Calu3 (cell line): Measurements from ENCODE around the gene TTC1. TPM values are rescaled to one million over a fixed set of nuclear protein-coding genes. Genes with fewer than 3 reads are reported as not detected.

Experiments
- BruUV-seq: library from RNA; stranded (reverse); fragments of 400-500 nt; replicated peaks from 2 replicates; lab custom pipeline; 2021; lab: Mats Ljungman, UMichigan
- CTCF ChIA-PET: fragments of 300-600 bp; sonication (Branson Sonifier 250); formaldehyde crosslinking; loops from one replicate; lab custom pipeline; 2022; ENCODE audit warnings: antibody characterized with exemption; lab: Charles Lee
- DNase-seq: peaks from one replicate; pipeline ENCODE4 v3.0.0; 2022
- H3K27ac Mint-ChIP-seq: one replicate; pipeline ENCODE4 v1.8.0; 2022; ENCODE audit warnings: mixed read lengths; ENCODE audit not compliant: unreplicated experiment
- H3K27me3 Mint-ChIP-seq: one replicate; pipeline ENCODE4 v1.8.0; 2022; ENCODE audit warnings: mixed read lengths; ENCODE audit not compliant: unreplicated experiment
- H3K36me3 Mint-ChIP-seq: one replicate; pipeline ENCODE4 v1.8.0; 2022; ENCODE audit warnings: mild to moderate bottlenecking, moderate library complexity, mixed read lengths; ENCODE audit not compliant: insufficient read depth, unreplicated experiment
- H3K4me1 Mint-ChIP-seq: one replicate; pipeline ENCODE4 v1.8.0; 2022; ENCODE audit warnings: mild to moderate bottlenecking, low read depth, mixed read lengths; ENCODE audit not compliant: unreplicated experiment
- H3K4me3 Mint-ChIP-seq: one replicate; pipeline ENCODE4 v1.8.0; 2022; ENCODE audit warnings: mild to moderate bottlenecking, low read depth, moderate library complexity, mixed read lengths; ENCODE audit not compliant: unreplicated experiment
- H3K9me3 Mint-ChIP-seq: one replicate; pipeline ENCODE4 v1.8.0; 2022; ENCODE audit warnings: low read depth, mixed read lengths; ENCODE audit not compliant: unreplicated experiment
- CTCF ChIP-seq: fragments of 200-600 bp; IDR thresholded peaks from one replicate; pipeline ENCODE4 v1.8.0; 2022; ENCODE audit warnings: antibody characterized with exemption; ENCODE audit not compliant: unreplicated experiment
- intact Hi-C: fragments of 100-400 bp; cut with micrococcal nuclease; formaldehyde crosslinking; loops from one replicate; pipeline ENCODE4 v1.10.0; 2022; ENCODE audit not compliant: unreplicated experiment
- total RNA-seq: library from RNA; stranded (reverse); gene quantifications from 2 replicates; pipeline ENCODE4 v1.2.3, GENCODE V29; 2022

The TTC1 gene
- total RNA-seq, 1 experiment from 2014 or later, result 66.4 TPM

- DNase-seq, result no peak
- H3K27me3 Mint-ChIP-seq, result no peaks in the 10 kb centered on the region
- no peak overlapping the region for H3K27ac Mint-ChIP-seq
- intact Hi-C loops, result loop anchor here (5.0 kb wide), 2 partner anchors 74 to 114 kb away; no protein-coding TSS in a partner anchor
- no peaks in the 10 kb centered on the region for H3K36me3 Mint-ChIP-seq
- H3K9me3 Mint-ChIP-seq, result no peaks in the 10 kb centered on the region
- BruUV-seq, result no TSS peak
- TF ChIP-seq CTCF, result no peak
- CTCF ChIA-PET, result interaction anchor here (0.7 kb wide), 1 partner anchor 121 kb away, joined by 3 read pairs; no protein-coding TSS in a partner anchor
- H3K4me1 Mint-ChIP-seq, result peaks cover 14% of the 10 kb centered on the region
- H3K4me3 Mint-ChIP-seq, result no peak overlapping the region
Observed at GRCh38 chr5:160083501-160083900, 74.6 kb downstream of the TTC1 start.

- H3K27ac Mint-ChIP-seq, result no peak overlapping the region
- H3K4me1 Mint-ChIP-seq, result peaks cover 14% of the 10 kb centered on the region
- TF ChIP-seq CTCF, result no peak
- no peak overlapping the region for H3K4me3 Mint-ChIP-seq
- H3K9me3 Mint-ChIP-seq, result no peaks in the 10 kb centered on the region
- no peak for DNase-seq
- no peaks in the 10 kb centered on the region for H3K27me3 Mint-ChIP-seq
- H3K36me3 Mint-ChIP-seq, result no peaks in the 10 kb centered on the region
- BruUV-seq, result no TSS peak
- intact Hi-C loops, result loop anchor here (5.0 kb wide), 2 partner anchors 73 to 113 kb away; no protein-coding TSS in a partner anchor
- CTCF ChIA-PET, result no interaction called here
Observed at GRCh38 chr5:160084144-160084543, 75.2 kb downstream of the TTC1 start.

GRCh38 chr5:160087199-160087598, 78.3 kb downstream of the TTC1 start:
- CTCF ChIA-PET, result interaction anchor here (0.6 to 0.7 kb wide), 2 partner anchors 48 to 578 kb away, joined by 3 to 4 read pairs; no protein-coding TSS in a partner anchor
- H3K4me3 Mint-ChIP-seq, result no peak overlapping the region
- no peak for TF ChIP-seq CTCF
- no peaks in the 10 kb centered on the region for H3K36me3 Mint-ChIP-seq
- intact Hi-C loops, result no loop called here
- no peaks in the 10 kb centered on the region for H3K27me3 Mint-ChIP-seq
- H3K9me3 Mint-ChIP-seq, result no peaks in the 10 kb centered on the region
- DNase-seq, result no peak
- BruUV-seq, result no TSS peak
- peaks cover 14% of the 10 kb centered on the region for H3K4me1 Mint-ChIP-seq
- H3K27ac Mint-ChIP-seq, result no peak overlapping the region

GRCh38 chr5:160088805-160089204, 79.9 kb downstream of the TTC1 start:
- no peak overlapping the region for H3K27ac Mint-ChIP-seq
- no TSS peak for BruUV-seq
- no peak for DNase-seq
- no peaks in the 10 kb centered on the region for H3K4me1 Mint-ChIP-seq
- intact Hi-C loops, result no loop called here
- CTCF ChIA-PET, result no interaction called here
- no peak overlapping the region for H3K4me3 Mint-ChIP-seq
- no peaks in the 10 kb centered on the region for H3K27me3 Mint-ChIP-seq
- TF ChIP-seq CTCF, result no peak
- H3K9me3 Mint-ChIP-seq, result no peaks in the 10 kb centered on the region
- H3K36me3 Mint-ChIP-seq, result peaks cover 14% of the 10 kb centered on the region
